Mesenteric fat pad (tissue), 1 donor: ENCODE data around the gene GMPPB. TPM values are rescaled to one million over a fixed set of nuclear protein-coding genes. Genes with fewer than 3 reads are reported as not detected.

Experiments used
- DNase-seq: peaks from one replicate; pipeline ENCODE4 v3.0.0-alpha.2; 2020; ENCODE audit warnings: low spot score
- total RNA-seq: library from RNA; stranded (reverse); fragmentation: NEBNext Ultra II Directional; extraction: Animal tissue kit (Norgen Biotek cat#: 25700); gene quantifications from one replicate; pipeline ENCODE4 v1.2.1, GENCODE V29; 2021
- donor health status: DM: yes; HTN: yes; CAD: no.

The GMPPB gene
- total RNA-seq, 1 donor from 2014 or later, result 45.4 TPM

DNA sequence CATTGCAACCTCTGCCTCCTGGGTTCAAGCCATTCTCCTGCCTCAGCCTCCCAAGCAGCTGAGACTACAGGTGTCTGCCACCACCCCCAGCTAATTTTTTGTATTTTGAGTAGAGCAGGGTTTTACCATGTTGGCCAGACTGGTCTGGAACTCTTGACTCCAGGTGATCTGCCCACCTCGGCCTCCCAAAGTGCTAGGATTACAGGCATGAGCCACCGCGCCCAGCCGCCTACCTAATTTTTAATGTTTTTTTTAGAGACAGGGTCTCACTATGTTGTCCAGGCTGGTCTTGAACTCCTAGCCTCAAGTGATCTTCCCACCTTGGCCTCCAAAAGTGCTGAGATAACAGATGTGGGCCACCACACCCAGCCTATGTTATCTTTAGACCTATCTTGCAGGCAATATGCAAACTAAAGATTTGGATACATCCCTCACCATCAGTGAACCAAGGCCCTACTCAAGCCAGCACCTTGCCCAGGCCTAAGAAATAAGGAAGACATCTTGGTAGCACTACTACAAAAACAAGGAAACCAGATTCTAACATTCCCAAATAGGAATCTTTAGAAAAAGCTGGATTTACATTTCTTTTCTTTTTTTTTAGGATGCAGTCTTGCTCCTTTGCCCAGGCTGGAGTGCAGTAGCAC lies 6.3 kb upstream of the GMPPB start:
- DNase-seq, result no peak

DNA sequence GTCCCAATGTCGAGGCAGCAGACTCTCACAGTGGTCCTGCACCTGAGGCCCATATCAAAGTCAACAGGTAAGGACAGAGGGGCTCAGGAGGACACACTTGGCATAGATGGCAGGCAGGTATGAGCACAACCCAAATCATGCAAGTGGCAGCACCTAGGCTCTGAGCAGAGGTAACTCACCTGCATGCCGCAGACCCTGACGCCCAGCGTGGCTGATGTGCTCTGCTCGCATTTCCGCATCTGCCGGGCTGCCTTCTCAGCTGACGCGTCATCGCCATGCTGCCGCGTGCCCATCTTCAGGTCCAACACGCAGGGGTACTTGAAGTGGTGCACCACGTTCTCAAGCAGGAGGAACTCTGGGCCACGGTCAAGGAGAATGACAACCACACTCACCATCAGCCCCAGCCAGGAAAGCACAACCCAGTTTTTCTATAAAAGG lies 4.2 kb upstream of the GMPPB start:
- DNase-seq, result no peak

DNA sequence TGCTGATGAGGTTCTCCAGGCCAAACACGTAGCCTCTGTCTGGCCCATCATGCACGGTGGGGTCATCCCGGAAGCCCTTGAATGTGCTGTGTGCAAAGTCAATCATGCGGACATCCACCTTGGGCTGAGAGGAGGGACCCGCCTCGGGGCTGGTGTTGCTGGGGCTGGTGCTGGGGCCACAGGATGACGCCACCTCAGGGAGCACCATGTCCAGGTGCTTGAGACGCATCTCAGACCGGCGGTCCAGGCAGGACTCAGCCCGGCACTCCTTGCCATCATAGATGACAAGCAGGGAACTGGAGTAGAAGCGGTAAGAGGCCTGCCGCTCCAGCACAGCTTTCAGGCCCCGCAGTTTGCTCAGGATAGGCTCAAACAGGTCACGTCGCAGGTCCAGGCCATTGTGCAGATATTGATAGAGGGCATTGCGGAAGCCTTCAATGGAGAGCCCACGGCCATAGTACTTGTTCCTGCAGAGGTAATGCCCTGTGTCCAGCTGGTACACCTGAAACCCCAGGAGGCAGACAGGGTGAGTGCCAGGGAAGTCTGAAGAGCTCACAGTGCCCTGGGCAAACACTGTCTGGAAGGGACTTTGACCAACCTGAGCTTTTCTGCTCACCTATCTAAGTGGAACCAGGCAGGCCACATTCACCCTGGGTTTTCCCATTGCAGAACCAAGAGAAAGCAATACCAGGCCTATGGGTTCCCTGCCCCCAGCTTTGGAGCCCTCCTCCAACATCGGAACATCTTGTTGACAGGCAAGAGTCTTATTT lies 3.6 kb upstream of the GMPPB start:
- no peak for DNase-seq

DNA sequence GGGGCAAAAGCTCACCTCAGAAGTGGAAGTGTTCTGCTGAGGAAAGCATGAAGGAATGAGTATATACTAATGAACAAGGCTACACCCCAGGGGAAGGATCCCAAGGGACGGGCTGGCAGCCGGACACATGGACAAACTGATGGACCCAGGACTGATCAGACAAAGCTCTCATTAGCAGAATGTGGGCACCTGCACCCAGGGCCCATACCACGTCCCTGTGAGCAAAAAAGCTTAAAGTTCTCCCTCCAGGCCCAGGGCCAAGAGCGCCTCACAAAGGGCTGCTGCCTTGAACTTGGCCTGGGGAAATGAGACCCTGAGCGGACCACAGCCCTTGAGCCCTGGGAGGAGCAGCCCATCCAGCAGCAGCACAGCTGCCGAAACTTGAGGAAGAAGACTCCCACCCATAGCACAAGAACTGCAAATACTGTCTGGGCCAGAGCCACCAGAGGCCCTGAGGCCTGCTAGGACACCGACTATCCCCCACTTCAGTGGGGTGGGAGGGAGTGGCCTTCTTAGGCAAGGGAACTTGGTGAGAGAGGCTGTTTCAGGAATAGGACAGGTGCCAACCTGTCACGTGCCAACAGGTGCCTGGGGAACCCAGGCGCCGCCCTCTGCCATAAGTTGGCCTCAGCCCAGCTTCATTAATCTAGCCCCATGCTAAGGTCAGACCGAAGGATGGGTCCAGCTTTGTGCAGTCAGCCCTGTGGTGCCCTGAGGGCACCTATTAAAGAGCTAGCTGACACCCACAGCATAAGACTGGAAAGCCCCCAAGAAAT lies 2.3 kb upstream of the GMPPB start:
- DNase-seq, result no peak

DNA sequence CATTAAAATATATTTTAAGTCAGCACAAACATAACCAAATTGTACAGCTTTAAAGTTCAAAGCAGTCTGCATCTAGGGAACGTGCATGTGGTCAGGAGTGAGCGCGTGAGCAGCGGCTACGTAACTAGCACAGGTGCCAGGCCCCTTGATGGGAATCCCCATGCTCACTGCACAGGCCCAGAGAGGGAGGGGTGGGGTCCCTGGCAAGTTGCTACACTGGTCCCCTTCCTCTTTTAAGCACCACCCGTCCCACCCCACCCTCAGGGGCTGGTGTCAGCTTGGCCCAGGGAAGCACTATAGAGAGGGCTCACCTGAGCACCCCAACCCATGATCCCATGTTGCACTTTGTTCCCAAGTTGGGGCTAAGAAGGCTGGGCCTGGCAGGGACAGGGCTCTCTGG lies 835 bp upstream of the GMPPB start:
- DNase-seq, result no peak

DNA sequence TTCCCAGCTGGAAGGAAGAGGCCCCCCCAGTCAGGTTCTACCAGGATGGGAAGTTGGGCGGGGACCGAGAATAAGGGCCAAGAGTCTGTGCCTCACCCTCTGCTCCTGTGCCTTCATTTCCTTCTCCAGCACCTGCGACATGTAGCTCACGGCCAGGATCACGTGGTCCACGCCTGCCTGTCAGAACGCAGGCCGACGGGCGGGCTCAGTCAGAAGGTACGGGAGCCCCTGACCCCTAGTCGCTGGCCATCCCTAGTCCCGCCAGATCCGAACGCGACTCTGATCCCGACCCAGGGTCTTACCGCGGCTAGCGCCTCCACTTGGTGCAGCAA lies 489 bp downstream of the GMPPB start:
- DNase-seq, result peak; percentile 91

DNA sequence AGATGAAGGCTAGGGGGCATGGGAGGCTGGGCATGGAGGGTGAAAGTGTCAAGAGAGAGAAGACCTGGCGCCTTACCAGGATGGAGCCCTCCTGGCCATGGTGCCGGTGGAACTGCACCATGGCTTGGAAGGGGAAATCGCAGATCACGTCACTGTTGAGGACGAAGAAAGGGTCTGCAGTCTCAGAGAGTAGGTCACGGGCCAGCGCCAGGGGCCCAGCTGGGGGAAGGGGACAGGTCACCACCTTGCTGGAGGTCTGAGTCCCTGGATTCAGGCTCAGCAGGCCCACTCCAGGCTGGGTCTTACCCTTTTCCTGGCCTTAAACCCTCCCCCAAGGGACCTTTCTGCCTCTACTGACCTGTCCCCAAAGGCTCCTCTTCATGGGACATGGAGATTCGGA lies 855 bp downstream of the GMPPB start:
- no peak for DNase-seq

DNA sequence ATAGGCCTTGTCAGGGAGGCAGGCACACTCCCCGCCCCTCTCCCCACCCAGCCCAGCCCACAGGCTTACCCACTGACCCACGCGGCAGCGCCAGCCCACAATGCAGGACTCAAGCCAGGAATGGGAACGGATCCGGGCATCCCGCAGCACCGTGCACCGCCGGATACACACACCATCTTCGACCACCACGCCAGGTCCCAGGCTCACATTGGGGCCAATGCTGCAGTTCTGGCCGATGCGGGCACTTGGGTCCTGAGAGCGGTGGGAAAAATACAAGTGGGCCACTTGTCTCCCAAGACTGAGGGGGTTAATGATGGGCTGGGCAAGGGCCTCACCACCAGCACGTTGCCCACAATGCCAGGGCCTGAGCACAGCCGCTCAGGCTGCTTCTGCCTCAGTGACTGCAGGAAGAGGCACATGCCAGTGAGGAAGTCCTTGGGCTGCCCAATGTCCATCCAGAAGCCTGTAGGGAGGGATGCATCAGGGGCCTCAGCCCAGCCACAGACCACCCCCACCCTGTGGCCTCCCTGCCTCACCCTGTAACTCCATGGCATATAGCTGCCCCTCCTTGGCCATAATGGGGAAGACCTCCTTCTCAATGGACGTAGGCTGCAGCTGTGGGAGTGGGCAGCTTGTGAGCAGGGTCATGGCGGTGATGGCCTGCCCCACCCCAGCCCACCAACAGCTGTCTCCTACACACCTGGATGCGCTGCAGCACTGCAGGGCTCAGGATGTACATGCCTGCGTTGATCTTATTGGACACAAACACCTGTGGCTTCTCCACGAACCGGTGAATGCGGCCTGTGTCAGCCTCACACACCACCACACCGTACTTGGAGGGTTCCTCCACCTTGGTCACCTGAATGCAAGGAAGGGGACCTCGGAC lies 1.6 kb downstream of the GMPPB start:
- DNase-seq, result peak; percentile 82

DNA sequence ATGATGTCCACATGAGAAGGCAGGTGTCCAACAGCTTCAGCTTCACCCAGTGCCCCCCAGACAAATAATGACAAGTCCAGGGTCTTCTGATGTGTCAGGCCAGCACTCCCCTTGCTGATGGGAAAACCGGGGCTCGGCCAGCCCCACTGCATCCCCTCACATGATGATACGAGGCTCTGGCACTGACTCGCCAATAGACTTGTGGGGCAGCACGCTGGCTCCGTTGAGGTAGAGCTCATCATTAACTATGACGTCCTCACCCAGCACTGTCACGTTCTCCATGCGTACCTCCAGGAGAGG lies 2.2 kb downstream of the GMPPB start:
- DNase-seq, result peak; percentile 83

DNA sequence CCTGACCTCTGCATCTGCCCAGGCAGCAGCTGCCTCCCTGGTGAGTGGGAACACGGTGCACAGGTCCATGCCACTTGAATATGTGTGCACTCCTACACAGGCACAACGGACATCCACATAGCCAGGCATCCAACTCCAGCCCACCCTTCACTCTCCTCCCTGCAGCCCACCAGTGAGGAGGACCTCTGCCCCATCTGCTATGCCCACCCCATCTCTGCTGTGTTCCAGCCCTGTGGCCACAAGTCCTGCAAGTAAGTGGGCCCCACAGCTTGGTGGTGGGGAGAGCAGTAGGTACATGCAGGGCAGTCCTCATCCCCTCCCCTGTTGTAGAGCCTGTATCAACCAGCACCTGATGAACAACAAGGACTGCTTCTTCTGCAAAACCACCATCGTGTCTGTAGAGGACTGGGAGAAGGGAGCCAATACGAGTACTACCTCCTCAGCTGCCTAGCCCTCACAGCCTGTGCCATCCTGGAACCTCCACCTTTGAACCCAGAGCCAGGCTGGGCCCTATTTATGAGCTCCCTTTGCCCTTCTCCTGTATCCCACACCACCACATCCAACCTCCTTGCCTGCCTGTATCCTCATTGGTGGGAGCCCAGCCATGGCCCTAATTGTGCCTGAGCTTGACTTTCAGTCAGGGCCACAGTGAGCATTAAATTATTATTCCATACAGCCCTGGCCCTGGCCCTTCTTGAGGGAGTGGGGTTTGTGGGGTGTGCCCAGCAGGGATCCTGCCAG lies 2.7 kb downstream of the GMPPB start:
- DNase-seq, result peak; percentile 45

DNA sequence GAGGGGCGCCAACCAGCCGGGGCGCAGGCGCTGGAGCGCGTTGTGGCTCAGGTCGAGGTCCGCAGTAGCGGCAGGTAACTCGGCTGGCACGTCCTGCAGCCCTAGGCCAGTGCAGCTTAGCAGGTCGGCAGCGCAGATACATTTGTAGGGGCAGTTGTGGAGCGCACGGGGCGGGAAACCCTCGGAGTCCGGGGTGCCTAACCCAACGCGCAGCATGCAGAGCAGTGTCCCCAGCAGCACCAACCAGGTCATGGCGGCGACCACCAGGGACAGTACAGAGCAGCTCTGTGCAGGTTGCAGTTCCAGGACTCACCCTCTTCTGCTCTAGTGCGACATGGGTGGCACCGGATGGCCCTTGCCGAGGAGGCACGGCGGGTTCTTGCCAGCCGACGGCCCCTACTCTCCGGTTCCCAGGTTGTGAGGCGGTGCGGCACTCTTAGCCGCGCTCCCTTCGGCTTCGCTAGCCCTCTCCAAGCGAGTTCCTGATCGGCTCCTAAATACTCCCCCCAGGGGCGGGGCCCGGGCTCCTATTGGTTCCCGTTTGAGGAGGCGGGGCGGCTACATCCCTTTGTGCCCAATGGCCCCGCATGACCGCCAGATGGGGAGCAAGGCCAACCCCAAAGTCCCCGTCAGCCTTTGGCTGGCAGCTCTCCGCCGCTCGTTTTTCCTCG lies 4.4 kb downstream of the GMPPB start, which contains the start of gene AMIGO3:
Gene AMIGO3, minus strand, starts transcription at position 471 of the 671 bp plus-strand sequence. Its CDS starts 219 bp downstream, at position 252.
- peak; percentile 97 for DNase-seq

DNA sequence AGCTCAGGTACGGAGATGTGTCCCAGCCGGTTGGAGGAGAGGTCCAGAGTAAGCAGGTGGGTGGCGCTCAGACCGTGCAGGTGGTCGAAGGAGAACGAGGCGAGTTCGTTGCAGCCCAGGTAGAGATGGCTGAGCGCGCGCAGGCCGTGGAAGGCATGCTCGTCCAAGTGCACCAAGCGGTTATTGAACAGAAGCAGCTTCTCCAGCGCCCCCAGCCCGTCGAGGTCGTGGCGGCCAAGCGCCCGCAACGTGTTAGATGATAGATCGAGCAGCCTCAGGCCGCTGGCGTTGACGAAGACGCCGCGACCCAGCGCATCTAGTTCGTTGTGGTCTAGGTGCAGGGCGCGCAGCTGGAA lies 4.9 kb downstream of the GMPPB start:
- no peak for DNase-seq

DNA sequence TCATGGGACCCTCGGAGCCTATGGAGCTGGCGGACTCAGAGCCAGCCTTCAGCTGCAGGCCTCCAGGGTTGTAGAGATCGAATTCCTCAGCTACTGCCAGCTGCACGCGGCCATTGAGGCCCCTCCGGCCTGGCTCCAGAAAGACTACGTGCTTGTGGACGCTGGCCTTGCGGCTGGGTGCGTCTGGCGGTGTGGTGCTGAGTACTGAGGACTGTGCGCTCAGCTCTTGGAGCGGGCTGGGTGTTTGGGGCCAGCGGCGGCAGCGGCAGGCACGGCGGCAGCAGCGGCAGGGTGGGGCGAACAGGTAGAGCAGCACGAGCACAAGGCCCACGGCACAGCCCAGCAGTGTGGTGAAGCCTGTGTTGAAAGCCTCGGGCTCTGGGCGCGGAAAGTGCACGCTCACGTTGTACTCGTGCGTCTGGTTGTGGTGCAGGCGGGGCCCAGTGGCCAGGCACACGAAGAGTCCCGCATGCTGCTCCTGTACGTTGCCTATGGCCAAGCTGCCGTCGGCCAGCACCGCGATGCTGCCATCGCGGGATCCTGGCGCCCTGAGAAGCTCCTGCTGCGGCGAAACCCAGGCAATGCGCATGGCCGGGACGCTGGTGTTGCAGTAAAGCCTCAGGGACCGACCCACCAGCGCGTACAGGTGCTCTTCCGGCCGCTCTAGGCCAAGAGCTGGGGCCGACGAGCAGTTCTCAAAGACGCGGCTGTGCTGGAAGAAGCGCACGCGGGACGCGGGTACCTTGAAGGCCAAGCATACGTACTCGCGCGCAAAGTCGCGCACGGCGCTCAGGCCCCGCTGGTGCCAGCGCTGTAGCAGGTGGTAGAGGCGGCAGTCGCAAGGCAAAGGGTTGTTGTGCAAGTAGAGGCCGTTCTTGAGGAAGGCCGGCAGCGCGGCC lies 5.5 kb downstream of the GMPPB start:
- DNase-seq, result peak; percentile 83

DNA sequence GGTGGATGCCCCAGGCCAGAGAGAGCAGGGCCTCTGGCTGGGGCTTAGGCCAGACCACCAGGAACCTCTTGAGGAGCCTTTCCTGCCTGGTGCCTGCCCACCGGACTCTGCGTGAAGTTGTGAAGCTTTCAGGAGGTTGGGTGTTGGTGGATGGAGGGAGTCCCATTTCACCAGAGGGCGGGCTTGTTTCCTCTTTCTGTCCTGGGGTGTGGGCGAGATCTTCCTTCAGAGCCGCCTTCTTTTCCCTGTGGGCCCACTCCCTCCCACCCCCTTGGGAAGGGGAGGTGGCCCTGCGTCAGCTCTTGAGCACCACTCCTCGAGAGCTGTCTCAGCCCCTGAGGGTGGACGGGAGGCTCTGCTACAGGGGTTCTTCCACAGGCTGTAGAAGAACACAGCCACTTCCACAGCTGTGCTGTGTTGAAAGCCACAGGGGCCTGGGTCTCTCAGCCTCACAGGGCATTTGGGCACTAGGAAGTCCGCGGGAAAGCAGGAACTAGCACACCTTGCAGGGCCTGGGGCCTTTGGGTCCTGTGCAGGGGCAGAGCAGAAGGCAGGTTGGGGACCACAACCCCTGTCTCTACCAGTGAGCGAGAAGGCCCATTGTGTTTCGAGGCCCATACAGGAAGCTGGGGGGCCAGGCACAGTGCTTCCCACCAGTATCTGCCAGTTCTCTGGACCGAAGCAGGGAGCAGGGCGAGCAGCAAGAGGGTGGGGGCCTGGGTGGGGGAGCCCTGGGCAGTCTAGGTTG lies 6.4 kb downstream of the GMPPB start:
- DNase-seq, result peak; percentile 81

DNA sequence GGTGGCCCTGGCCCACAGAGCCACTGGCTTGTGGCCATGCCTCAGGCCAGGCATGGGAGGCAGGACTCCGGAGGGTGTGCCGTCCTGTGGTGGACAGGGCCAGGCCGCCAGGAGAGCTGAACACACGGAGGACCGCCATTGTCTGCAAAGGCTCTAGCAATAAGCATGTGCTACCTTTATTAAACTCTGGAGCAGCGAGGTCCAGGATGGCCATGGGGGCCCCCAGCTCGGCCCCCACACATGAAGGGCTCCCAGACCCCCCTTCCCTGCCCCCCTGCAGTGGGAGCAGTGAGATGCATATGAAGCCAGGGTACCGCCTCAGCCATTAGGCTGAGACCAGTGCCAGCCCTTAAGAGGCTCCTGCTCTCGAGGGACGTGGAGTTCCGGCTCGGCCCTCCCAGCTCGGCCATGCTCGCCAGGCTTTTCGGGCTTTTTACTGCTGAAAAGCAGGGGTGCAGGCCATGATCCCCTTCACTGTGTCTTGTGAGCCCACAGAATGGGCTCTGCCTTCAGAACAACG lies 7.0 kb downstream of the GMPPB start:
- DNase-seq, result peak; percentile 68

DNA sequence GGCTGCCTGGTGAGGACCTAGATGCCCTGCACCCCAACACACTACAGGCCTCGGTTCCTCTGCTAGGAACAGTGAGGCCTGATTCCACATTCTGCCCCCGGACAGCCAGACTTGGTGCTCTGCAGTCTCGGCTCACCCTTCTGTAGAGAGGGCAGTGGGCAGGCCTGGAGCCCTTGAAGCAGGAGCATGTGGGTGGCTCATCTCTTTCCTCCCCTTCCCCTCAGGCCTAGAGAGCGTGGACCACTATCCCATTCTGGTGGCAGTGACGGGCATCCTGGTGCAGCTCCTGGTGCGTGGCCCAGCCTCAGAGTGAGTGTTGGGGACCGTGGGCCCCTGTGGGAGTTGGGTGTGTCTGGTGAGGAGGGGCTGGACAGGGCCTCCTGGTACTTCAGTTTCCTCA lies 7.6 kb downstream of the GMPPB start:
- DNase-seq, result peak; percentile 88

DNA sequence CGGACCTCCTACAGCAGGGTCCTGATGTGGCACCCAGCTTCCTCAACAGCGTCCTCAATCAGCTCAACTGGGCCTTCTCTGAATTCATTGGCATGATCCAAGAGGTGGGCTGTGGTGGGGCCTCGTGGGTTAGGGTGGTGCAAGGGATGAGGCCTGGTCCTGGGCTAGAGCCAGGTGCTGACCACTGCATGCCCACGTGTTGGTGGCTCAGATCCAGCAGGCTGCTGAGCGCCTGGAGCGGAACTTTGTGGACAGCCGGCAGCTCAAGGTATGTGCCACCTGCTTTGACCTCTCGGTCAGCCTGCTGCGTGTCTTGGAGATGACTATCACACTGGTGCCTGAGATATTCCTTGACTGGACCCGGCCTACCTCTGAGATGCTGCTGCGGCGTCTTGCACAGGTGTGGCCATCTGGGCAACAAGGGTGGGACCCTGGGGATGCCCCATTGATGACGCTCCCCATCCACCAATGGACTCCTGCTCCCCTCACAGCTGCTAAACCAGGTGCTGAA lies 8.1 kb downstream of the GMPPB start:
- peak; percentile 81 for DNase-seq
